ENCODE data around the gene C1orf21. TPM values are rescaled to one million over a fixed set of nuclear protein-coding genes. Genes with fewer than 3 reads are reported as not detected.

Gene C1orf21
- total RNA-seq, 1 donor from 2014 or later, result 15.6 TPM

DNA sequence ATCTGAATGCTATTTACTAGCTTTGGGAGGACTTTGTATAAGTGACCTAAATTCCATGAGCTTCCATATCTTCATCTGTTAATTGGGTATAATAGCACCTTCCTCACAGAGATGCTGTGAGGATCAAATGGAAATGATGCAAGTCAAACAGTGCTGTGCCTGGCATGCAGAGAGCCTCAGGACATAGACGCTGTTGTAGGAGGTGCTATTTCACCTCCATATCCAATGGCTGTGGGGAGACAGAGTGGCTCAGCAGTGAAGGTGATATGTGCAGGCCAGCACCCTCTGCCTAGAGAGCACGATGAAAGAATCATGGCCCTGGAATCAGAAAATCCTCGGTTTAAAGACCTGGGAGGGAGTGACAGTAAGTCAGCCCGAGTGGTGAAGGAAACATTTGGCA lies 16.0 kb upstream of the C1orf21 start:
- Mint-ChIP-seq H3K9me3 (ENCODE audit: low read depth) (no peaks in the 10 kb centered on the region), H3K27ac (ENCODE audit: unreplicated experiment) (no peak overlapping the region), H3K4me1 (ENCODE audit: low read depth) (no peaks in the 10 kb centered on the region), H3K27me3 (ENCODE audit: low read depth) (no peaks in the 10 kb centered on the region), H3K4me3 (ENCODE audit: unreplicated experiment) (no peak overlapping the region), H3K36me3 (ENCODE audit: low read depth) (peaks cover 1% of the 10 kb centered on the region)
- TF ChIP-seq, protein P1, sequence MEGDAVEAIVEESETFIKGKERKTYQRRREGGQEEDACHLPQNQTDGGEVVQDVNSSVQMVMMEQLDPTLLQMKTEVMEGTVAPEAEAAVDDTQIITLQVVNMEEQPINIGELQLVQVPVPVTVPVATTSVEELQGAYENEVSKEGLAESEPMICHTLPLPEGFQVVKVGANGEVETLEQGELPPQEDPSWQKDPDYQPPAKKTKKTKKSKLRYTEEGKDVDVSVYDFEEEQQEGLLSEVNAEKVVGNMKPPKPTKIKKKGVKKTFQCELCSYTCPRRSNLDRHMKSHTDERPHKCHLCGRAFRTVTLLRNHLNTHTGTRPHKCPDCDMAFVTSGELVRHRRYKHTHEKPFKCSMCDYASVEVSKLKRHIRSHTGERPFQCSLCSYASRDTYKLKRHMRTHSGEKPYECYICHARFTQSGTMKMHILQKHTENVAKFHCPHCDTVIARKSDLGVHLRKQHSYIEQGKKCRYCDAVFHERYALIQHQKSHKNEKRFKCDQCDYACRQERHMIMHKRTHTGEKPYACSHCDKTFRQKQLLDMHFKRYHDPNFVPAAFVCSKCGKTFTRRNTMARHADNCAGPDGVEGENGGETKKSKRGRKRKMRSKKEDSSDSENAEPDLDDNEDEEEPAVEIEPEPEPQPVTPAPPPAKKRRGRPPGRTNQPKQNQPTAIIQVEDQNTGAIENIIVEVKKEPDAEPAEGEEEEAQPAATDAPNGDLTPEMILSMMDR (IDR thresholded peaks at IDR 0.05), result no peak
- DNase-seq (ENCODE audit: low spot score), result no peak

DNA sequence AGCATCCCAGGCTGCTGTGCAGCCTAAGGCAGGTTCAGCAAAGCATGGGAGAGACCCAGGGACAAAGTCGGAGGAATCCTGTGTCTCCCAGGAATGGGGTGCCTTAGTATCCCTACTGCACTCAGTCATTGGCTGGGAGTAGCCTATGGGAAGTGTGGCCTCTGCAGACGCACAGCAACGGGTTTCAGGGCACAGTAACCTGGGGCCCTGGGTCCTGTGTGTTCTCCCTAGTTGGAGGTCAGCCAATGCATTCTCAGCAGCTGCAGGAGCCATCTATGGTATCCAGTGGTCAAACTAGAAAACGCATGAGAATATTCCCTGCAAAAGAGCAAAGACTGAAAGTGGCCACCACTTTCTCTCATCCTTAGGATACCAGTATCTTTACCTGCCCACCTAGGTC lies 13.7 kb upstream of the C1orf21 start:
- no peaks in the 10 kb centered on the region for H3K4me1 Mint-ChIP-seq (ENCODE audit: low read depth)
- no peaks in the 10 kb centered on the region for H3K27me3 Mint-ChIP-seq (ENCODE audit: low read depth)
- H3K9me3 Mint-ChIP-seq (ENCODE audit: low read depth), result no peaks in the 10 kb centered on the region
- TF ChIP-seq, protein P1 (IDR thresholded peaks at IDR 0.05), result no peak
- peaks cover 1% of the 10 kb centered on the region for H3K36me3 Mint-ChIP-seq (ENCODE audit: low read depth)
- H3K27ac Mint-ChIP-seq (ENCODE audit: unreplicated experiment), result no peak overlapping the region
- no peak overlapping the region for H3K4me3 Mint-ChIP-seq (ENCODE audit: unreplicated experiment)
- DNase-seq (ENCODE audit: low spot score), result no peak

DNA sequence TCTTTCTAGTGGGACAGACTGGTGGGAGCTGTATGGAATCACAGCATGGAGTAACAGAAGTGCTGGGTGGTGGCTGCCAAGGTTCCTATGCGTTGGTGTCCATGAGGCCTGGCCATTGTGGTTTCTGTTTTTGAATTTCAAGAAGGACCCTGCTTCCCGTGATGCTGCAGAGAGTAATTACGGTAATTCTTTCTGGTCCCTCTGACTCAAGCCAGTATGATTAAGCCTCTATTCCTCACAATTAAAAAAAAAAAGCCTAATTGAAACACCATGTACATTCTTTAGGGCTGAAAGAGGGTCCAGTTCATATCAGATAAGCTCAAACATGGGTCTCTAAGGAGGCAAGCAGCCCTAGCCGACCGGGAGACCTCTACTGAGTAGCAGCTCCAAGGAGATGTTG lies 10.5 kb upstream of the C1orf21 start:
- no peak for DNase-seq (ENCODE audit: low spot score)
- TF ChIP-seq, protein P1 (IDR thresholded peaks at IDR 0.05), result no peak
- peaks cover 3% of the 10 kb centered on the region for H3K27me3 Mint-ChIP-seq (ENCODE audit: low read depth)
- H3K4me1 Mint-ChIP-seq (ENCODE audit: low read depth), result no peaks in the 10 kb centered on the region
- no peaks in the 10 kb centered on the region for H3K36me3 Mint-ChIP-seq (ENCODE audit: low read depth)
- H3K9me3 Mint-ChIP-seq (ENCODE audit: low read depth), result no peaks in the 10 kb centered on the region
- H3K4me3 Mint-ChIP-seq (ENCODE audit: unreplicated experiment), result no peak overlapping the region
- H3K27ac Mint-ChIP-seq (ENCODE audit: unreplicated experiment), result no peak overlapping the region

DNA sequence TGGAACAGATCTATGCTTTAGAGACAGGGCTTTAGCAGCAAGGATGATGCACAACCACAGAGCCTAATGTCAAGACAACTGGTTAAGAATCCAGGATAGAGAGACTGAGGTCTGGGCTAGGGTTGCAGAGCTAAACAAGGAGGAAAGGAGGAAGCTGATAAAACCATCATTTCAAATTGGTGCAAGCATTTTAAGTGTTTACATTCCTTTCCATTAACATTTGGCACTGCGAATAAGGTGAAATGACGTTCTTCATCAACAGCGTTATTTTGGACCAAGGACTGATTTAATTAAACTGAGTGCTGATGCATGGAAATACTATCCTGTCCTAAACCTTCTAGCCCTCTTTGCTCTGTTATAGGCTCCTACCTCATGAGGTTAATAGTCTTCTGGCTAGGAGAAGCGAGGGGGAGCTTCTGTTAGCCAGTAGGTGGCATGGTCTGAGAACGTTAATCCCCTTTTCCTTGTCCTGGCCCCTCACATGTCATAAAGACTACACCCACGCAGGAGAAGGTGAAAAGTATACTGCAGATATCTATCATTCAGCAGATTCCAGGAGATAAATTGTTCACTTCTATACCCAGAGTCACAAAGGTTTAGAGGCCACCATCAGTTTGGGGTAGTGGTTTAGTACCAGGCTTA lies 7.6 kb upstream of the C1orf21 start:
- Mint-ChIP-seq H3K4me3 (ENCODE audit: unreplicated experiment) (no peak overlapping the region), H3K4me1 (ENCODE audit: low read depth) (no peaks in the 10 kb centered on the region), H3K9me3 (ENCODE audit: low read depth) (no peaks in the 10 kb centered on the region), H3K27ac (ENCODE audit: unreplicated experiment) (no peak overlapping the region), H3K36me3 (ENCODE audit: low read depth) (no peaks in the 10 kb centered on the region), H3K27me3 (ENCODE audit: low read depth) (peaks cover 3% of the 10 kb centered on the region)
- no peak for DNase-seq (ENCODE audit: low spot score)
- TF ChIP-seq, protein P1 (IDR thresholded peaks at IDR 0.05), result no peak

DNA sequence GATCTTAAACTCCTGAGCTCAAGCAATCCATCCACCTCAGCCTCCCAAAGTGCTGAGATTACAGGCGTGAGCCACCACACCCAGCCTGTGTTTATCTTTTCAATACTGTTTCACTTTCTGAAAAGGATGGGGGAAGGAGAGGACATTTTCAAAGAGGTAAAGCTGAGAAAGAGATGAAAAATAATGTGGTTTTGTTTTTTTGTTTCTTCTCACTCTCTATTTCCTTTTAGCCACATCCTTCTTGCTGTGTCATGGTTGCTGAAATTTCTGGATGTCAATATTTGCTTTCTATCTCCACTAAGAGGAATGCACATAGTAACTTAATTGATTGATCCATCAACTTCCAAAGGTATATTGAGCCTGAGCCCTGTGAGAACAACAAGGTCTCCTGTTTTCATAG lies 6.4 kb upstream of the C1orf21 start:
- H3K36me3 Mint-ChIP-seq (ENCODE audit: low read depth), result no peaks in the 10 kb centered on the region
- no peak overlapping the region for H3K4me3 Mint-ChIP-seq (ENCODE audit: unreplicated experiment)
- no peak for DNase-seq (ENCODE audit: low spot score)
- peaks cover 1% of the 10 kb centered on the region for H3K4me1 Mint-ChIP-seq (ENCODE audit: low read depth)
- no peaks in the 10 kb centered on the region for H3K9me3 Mint-ChIP-seq (ENCODE audit: low read depth)
- TF ChIP-seq, protein P1 (IDR thresholded peaks at IDR 0.05), result no peak
- peaks cover 3% of the 10 kb centered on the region for H3K27me3 Mint-ChIP-seq (ENCODE audit: low read depth)
- no peak overlapping the region for H3K27ac Mint-ChIP-seq (ENCODE audit: unreplicated experiment)
